DMS 273 treated with DMSO at 0.1 percent for 48 hours (cell line): ENCODE results near the gene KAT6B.

ENCODE experiments used
- DNase-seq: peaks from one replicate; lab custom pipeline; 2025; lab: John Stamatoyannopoulos, UW

The KAT6B gene

DNA sequence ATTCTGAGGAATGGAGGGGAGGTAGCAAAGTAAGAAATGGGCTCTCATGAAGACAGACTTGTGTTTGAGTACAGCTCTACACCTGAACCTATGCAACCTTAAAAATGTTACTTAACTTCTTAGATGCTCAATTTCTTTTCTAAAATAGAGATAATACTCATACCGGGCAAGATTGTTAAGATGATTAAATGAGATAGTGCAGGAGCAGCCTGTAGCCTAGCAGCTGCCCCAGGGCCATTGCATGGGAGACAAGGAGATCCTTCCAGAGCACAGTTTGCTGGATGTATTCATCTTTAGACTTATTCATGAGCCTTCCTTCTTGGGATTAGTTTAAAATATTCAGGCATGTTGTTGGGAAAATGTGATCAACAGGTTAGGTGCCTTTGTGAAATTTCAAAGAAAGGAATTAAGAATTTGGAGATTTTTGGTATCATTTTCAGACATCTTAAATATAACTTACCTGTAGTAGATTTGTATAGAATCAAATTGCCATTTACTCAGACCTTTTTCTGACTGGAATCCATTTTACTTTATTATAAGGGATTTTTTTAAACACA lies 130.2 kb downstream of the KAT6B start:
- no peak for DNase-seq

DNA sequence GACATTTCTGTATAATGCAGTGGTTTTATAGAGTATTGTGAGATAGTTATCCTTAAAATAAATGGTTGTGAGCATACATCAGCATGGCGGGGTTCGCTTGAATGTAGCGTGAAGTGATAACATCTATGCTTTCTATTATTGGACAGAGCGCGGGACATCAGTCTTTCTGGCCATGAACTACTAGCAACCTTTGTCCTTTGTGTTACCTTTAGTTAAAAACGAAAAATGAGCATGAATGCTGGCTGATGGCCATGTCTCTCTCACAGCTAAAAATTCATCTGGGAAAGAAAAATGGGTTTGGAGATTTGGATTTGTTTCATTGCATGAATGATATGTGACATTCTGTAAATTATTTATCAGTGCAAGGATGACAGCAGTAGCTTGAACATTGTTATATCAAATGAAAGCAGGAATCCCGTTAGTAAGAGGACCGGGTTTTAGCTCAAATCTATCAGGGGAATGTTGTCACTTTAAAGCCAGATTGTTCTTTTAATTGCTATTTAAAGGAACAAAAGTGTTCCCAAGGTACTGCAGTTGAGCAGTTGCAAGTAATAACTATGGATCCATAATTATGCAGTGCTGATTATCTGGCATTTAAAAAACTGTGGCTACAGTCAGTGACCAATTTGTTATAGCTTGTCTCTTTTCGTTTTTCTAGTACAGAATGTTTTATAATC lies 131.0 kb downstream of the KAT6B start:
- no peak for DNase-seq

DNA sequence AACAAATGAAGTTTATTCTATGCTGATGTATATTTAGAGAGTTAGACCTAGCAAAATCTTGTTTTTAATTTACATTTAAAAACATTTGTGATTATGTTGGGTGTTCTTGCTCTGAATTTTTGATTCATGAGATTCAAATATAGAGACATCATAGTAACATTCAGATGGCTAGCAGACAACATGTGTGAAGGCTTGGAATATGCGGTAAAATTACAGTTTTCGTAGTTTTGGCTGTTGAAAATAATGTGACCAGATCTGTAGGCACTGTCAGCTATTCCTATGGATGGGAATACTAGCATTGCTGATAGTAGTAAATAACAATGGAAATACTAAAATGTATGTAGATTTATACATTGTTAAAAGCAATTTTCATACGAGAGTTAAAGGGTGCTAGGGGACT lies 131.9 kb downstream of the KAT6B start:
- no peak for DNase-seq

DNA sequence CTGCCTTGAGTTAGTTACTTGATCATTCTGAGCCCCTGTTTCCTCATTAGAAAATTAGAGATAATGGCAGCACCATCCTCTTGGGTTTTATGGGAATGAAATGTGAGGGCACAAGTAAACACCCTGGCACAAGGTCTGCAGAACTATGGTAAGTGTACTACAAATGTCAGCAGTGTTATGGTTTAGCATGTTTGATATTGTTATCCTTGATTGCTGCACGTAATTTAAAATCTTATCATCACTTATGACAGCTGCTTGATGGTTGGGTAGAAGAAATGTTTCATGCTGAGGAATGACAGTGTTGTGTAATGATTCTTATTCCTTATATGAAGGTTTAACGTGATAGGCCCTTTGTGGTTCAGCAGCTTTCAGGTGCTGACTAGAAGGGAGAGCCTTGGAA lies 134.3 kb downstream of the KAT6B start:
- no peak for DNase-seq

DNA sequence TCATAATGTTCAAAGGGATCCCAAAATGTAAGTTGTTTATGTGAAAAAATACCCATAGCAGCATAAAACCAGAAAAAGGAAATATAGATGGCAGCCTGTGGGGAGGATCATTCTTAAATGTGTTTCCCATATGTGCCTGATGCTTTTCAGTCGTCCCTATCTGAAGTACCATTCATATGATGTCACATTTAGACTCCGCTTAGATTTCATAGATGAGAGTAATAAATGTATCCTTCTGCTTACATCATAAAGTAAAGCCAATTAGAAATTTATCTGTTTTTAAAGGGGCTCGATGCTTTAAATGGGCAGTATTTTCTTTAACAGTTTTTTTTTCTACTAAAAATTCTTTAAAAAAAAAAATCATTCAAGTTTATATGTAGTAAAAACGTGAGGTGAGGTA lies 136.1 kb downstream of the KAT6B start:
- no peak for DNase-seq

DNA sequence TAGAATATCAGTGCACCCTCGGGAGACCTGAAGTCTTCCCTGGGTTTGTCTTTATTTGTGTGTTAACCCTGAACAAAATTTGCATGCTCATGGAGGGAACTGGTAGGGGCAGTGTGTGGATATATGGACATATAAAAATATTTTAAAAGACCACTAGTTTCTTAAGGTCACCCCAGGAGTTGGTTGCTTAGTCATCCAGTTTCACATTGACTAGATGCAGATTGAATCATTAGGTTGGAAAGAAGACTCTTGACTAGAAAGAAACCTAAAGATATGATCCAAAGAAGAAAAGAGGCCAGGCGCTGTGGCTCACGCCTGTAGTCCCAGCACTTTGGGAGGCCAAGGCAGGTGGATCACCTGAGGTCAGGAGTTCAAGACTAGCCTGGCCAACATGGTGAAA lies 137.1 kb downstream of the KAT6B start:
- no peak for DNase-seq

DNA sequence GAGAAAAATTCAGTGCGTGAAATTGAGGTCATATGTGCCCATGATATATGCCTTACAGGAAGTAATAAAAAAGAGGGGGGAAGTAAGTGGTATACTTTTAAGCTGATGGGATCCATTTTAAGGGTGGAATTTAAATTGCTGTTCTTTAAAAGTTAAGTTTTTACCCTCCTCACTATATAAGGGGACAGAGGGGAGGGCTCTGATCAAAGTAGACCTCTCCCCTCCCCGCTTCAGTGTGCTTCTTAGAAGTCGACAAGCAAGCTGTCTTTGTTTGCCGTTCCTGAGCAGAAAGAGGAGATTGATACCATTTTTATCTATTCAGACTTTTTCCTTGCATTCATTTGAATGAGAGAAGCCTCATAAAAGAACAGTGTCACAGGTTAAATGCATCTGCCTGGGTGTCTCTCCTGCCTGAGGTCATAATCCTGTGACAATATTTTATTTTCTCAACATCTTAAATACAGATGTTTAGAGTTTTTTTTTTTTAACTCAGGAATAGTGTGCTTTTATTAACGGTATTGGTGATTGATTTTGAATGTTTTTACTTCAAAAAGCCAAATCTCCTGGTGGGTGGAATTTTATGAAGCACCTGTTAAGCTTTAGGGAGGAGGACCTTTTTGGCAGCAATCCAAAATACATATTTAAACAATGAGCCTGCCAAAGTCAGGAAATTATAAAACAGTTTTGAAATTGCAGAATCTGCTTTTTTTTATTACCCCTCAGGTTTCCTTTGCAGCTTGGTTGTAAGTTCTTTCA lies 141.7 kb downstream of the KAT6B start:
- no peak for DNase-seq

DNA sequence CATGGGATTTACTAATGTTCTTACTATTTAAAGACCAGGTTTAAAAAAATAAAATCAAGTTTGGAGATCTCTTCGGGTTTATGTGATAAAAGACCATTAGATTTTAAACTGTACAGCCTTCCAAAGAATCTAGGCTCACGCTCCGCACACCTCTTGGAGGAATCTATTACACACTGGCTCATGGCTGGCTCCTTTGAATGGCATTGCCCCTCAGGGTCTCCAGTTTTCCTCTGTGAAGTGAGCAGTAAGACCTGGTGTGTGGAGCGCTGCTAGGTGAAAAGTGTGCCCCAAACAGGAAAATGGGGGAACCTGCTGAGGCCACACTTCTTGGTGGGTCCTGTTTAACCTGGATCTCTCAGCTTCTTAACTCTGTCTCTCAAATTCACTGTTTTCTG lies 142.3 kb downstream of the KAT6B start:
- no peak for DNase-seq

DNA sequence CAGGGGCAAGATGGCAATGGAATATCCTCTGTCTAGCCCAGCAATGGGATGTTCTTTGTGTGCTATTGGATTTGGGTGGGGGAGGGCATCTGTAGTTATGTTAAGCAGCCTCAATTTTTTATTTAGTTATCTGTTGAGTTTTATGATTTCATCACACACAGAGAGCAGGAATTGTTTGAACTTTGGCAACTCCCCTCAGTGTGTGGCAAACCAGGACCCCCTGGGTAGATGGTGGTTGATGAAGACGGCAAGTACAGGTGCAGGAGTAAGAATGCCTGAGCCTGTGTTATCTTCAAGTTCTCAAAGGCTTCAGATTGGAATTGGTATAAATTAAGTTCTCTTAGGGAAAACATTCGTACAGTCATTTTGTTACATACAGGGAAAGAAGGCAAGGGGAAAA lies 142.7 kb downstream of the KAT6B start:
- no peak for DNase-seq

DNA sequence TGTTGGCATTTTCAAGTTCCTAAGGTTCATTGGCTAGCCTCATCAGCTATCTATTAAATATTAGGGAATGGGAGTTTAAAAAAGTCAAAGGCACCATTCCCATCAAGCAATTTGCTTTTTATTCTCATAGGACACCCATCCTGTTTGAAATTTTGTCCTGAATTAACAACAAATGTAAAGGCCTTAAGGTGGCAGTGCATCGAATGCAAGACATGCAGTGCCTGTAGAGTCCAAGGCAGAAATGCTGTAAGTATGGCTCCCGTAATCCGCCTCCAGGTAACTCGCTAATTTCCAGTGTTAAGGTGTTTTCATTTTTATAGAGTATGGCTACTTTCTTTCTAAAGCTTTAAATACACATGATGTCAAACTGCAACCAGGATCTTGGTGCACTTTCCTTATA lies 143.1 kb downstream of the KAT6B start:
- DNase-seq, result no peak

DNA sequence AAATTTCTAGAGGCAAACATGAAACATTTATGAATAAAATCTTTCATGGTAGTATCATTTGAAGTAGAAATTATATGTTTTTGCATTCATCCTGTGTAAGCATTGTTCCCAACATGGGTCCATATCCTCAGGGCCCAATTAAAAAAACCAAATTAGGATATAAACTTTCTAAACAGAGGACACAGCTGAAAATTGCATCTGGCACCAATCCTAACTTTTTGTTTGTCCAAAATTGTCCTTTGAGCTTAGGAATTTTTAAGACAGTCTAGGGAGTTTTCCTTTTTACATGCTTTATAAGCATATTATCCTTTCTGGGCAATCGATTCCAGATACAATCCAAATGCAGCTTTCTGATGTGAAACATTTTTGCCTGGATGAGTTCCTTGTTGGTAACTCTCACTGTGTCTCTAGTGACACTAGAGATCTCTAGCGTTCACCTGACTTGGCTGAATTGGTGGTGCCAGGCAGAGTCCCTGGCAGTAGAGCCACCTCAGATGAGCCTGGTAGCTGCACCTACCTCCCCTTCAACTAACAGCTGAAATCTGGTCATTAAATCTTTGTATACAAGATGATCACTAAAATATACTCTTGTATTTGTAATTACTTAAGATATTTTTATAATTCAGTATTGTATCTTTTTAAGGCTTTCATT lies 147.5 kb downstream of the KAT6B start:
- DNase-seq, result no peak

DNA sequence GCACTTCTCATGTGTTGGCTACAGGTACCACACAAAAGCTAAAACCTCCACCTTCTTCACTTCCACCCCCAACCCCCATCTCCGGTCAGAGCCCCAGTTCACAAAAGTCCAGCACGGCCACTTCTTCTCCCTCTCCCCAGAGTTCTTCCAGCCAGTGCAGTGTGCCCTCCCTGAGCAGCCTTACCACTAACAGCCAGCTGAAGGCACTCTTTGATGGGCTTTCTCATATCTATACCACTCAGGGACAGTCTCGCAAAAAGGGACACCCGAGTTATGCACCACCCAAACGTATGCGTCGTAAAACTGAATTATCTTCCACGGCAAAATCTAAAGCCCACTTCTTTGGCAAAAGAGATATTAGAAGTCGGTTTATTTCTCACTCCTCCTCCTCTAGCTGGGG lies 149.4 kb downstream of the KAT6B start:
- no peak for DNase-seq

DNA sequence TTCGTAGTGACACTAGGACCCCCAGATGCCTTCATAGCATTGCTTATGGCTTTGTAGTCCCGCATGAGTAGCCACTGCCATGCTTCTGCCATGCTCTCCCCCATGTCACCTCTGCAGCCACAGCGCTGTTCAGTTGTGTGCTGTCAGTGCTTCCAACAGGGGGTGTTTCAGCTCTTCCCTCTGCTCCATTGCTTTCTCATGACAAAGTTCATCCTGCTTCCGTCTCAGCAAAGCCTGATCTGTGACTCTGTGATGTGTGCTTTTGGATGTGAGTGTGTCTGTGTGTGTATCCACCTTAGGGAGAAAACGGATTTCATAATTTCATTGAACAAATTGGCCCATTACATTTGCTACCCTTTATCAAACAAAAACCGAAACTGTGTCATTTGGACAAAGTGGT lies 150.2 kb downstream of the KAT6B start:
- no peak for DNase-seq

DNA sequence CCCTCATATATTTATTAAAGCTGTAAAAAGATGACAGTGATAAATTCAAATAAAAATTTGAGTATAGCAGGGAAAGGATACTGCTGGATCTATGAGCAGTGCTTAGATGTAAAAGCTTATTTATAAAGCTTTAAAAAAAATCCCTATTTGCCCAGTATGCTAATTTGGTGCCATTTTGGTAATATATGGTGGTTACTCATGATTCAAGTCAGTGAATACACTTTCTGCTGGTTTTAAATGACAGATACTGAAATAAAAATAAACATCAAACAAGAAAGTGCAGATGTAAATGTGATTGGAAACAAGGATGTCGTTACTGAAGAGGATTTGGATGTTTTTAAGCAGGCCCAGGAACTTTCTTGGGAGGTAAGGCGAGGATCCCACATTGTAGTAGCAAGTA lies 150.7 kb downstream of the KAT6B start:
- DNase-seq, result no peak

DNA sequence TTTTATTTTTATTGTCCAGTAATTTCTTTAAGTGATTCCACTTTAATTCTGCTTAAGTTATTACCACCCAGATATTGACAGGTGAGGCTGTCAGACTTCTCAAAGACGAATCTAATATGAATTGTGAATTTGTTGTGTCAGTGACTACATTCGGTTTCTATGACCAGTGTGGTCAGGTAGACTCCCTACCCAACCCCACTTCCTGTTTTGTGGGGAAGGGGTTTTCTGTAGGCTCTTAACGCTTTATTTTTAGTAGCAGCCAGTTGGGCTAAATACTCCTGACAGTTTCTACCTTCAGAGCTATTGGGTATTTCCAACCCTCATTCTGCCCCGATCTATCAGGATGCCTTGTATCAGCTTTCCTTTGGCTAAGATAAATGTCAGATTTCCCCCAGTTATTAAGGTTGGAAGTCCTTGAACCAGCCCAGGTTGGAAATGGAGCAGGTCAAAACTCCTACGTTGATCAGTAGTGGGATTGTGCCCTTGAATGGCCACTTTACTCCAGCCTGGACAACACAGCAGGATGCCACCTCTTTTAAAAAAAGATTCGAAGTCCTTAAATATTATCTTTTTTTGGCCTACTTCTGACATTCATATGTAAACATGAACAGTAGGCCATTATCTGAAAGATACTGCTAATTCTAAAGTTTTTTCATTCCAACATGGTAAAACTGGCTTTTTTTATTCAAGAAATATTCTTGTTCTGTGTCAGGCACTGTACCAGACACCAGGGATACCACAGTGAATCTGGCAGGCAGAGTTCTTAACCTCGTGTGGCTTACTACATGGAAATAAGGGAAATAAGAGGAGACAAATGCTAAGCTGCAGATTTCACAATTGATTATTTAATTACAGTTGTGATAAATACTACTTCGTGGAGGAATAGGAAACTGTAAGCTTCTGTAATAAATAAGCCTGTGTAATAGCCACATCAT lies 151.8 kb downstream of the KAT6B start:
- DNase-seq, result no peak

DNA sequence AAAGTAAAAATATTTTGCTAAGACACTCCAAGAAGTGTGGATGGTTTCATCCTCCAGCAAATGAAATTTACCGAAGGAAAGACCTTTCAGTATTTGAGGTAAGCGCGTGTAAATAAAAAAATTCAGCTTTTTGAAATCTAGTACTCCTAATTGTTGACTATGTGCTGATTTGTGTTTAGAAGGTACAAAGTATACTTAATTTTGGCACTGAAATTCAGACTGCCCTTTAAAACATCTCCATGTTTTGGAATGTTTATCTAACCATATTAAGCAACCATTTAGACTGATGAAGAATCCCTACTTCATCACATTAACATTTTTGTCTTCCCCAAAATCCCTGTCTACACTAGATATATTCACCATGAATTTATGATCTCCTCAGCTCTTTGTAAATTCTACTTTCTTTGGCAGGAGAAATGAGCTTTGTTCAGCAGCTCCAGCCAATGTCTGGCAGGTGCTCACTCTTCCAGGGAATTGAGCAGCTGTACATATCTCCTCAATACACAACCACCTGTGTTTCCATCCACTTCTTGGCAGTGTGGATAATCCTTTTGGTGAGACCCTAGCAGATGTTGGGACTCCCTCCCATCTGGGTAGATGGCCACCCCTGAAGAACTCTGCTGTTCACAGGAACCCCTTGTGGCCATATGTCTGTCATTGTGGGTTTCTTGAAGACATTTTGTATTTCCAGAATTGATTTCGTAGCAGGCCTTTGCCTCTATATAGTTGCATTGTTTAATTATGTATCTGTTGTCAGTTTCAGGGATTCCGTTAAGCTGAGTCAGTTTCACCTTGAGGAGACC lies 155.6 kb downstream of the KAT6B start:
- peak; percentile 20 for DNase-seq

DNA sequence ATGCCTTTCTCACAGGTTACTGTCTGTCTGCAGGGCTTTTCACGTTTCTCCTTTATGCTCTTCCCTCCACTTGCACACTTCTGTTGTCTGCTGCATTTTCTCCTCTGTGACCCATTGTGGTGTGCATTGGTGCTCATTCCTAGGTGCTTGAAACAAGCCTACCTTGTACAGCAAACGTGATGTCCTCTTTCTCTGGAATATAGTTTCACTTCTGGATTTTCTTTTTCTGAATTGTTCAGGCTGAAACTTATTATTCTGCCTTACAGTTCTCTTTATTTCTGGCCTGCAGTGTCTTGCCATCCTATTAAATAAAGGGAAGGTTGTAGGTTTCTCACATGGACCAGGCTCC lies 156.2 kb downstream of the KAT6B start:
- DNase-seq, result no peak

DNA sequence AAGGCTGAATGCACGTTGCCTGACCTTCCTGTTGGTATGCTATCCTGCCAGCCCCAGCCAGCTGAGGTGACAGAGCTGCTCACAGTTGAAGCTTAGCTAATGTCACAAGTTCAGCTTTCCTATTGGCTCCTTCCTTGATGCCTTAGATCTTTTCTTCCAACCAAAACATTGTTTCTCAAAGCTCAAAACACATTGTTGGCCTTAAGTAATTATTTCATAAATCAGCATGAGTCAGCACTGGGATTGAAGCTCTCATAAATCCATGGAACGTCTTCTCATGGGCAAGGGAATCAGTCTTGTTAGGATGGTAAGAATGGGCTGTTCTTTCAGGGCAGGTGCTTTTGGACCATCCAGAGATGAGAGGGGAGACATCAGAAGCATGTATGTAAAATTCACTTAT lies 157.0 kb downstream of the KAT6B start:
- DNase-seq, result no peak

DNA sequence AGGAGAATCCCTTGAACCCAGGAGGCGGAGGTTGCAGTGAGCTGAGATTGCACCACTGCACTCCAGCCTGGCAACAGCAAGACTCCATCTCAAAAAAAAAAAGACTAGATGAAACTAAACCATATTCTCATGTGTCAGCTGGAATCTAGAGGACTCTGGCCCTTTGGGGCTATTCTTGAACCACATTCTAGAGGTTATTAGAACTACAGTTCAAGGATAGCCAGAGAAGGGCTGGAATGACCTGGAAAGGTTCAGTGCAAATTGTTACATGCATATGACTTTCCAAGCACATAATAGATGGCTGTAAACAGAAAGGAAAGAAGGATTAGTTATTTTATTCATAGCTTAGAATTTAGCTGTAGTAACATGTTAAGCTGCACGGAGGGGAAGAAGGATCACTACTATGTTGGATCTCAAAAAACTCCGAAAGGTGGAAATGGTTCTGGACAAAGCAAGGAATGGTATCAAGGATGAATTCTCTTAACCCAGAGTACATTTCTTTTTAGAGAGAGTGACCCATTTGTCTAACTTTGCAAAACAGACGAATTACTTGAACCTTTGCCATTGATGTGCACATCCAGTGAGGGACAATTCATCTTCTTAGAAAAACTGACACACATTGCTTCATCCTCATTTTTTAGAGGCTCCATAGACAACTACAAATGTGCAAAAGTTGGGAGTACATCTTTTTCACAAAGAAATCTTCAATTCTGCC lies 161.1 kb downstream of the KAT6B start:
- DNase-seq, result no peak

DNA sequence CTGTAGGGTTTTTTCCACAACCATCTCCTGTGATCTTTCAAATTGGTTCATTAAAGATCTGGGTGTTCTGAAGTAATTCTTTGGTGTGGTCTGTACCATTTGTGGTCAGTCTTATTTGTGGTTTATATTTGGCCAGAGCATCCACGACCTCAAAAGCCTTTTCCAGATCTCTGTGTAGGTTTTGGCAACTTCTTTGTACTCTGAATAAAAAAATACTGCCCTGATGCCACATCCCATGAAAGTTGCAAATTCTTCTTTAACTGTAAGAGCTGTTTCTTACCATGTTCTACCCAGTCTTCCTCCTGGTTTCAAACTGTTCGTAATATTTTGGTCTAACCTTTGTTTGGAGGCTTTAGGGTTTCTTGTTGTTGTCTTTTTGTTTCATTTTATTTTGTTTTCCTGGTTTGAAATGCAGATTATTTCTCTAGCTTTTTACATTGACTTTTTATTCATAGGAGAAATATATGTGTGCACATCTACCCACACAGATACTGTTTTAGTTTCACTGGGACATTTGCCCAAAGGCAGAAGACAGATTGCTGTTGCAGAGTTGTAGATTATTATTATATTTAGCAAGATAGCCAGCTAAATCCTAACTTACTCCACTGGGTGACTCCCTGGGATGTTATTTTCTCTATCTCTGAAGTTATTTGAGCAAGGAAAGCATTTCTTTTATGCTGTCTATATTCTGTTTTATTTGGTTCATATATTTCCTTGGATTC lies 161.8 kb downstream of the KAT6B start:
- DNase-seq, result no peak
